GM12878 (cell line): ENCODE measurements around the gene NFAT5. TPM values are rescaled to one million over a fixed set of nuclear protein-coding genes. Genes with fewer than 3 reads are reported as not detected.

Experiments used
- ATAC-seq: fragments of 200-7000 bp; cut with Tn5 transposase; 3 replicates; pipeline ENCODE4 v1.9.1; 2020; ENCODE audit warnings: mild to moderate bottlenecking, moderate library complexity
- BruUV-seq: library from RNA; stranded (reverse); fragments of 400-500 nt; replicated peaks from 2 replicates; lab custom pipeline; 2021; lab: Mats Ljungman, UMichigan
- CTCF ChIA-PET: fragments of 300-600 bp; sonication (Branson Sonifier 250); formaldehyde crosslinking; extraction: SDS; loops from one replicate; lab custom pipeline; 2021; ENCODE audit warnings: inconsistent platforms; lab: Yijun Ruan, JAX
- POLR2A ChIA-PET: fragments of 350-600 bp; formaldehyde crosslinking; extraction: SDS; loops from one replicate; lab custom pipeline; 2021; ENCODE audit warnings: inconsistent platforms; lab: Charles Lee
- RAD21 ChIA-PET: fragments of 300-600 bp; sonication (Branson Sonifier 250); formaldehyde crosslinking; loops from one replicate; lab custom pipeline; 2023; ENCODE audit warnings: antibody characterized with exemption; ENCODE audit not compliant: unreplicated experiment; lab: Charles Lee
- SMC1A ChIA-PET: fragments of 300-600 bp; sonication (Branson Sonifier 250); formaldehyde crosslinking; loops from one replicate; lab custom pipeline; 2023; ENCODE audit not compliant: unreplicated experiment, uncharacterized antibody; lab: Charles Lee
- DNase-seq: peaks from one replicate; pipeline ENCODE4 v3.0.0-alpha.2; 2011; ENCODE audit warnings: low read depth, low spot score
- FAIRE-seq: peaks from 3 replicates; lab custom pipeline; 2011; peaks lifted over from hg19 to GRCh38; lab: Jason Lieb, UNC
- H2AFZ ChIP-seq: 2 replicates; pipeline ENCODE4 v1.6.0; 2011; ENCODE audit warnings: low read depth, low read length, control low read depth; ENCODE audit not compliant: control insufficient read depth
- H3K27ac ChIP-seq: 2 replicates; pipeline ENCODE4 v1.5.1; 2011; ENCODE audit warnings: control low read depth; ENCODE audit not compliant: control insufficient read depth, insufficient read depth
- H3K27me3 ChIP-seq, 2 experiments: replicated peaks in 1 of 2; 2 replicates each; pipeline versions ENCODE4 v1.6.0 to v1.6.1; 2011; ENCODE audit warnings: low read length in 1 of 2; ENCODE audit not compliant: control insufficient read depth in 2 of 2, insufficient read depth in 2 of 2
- H3K36me3 ChIP-seq, 2 experiments: 2 replicates each; pipeline ENCODE4 v1.5.1; 2011; ENCODE audit warnings: low read length in 1 of 2; ENCODE audit not compliant: control insufficient read depth in 2 of 2, insufficient read depth in 2 of 2
- H3K4me1 ChIP-seq: 2 replicates; pipeline ENCODE4 v1.6.1; 2011; ENCODE audit warnings: mild to moderate bottlenecking, low read length, moderate library complexity, mixed read lengths; ENCODE audit not compliant: control insufficient read depth, insufficient read depth
- H3K4me2 ChIP-seq: 2 replicates; pipeline ENCODE4 v1.6.0; 2011; ENCODE audit warnings: control low read depth; ENCODE audit not compliant: control insufficient read depth, insufficient read depth
- H3K4me3 ChIP-seq: fragments of 200-600 bp; sonication (generic); 2 replicates; pipeline ENCODE4 v1.5.1; 2016
- H3K79me2 ChIP-seq: 2 replicates; pipeline ENCODE4 v1.6.0; 2011; ENCODE audit warnings: low read length; ENCODE audit not compliant: control insufficient read depth, insufficient read depth
- H3K9ac ChIP-seq: 2 replicates; pipeline ENCODE4 v1.8.0; 2011; ENCODE audit warnings: low read length, control low read depth, mixed read lengths; ENCODE audit not compliant: control insufficient read depth, insufficient read depth
- H3K9me3 ChIP-seq: replicated peaks from 3 replicates; pipeline ENCODE4 v1.5.1; 2011; ENCODE audit warnings: mild to moderate bottlenecking, low read length; ENCODE audit not compliant: control insufficient read depth, insufficient read depth
- H4K20me1 ChIP-seq: 2 replicates; pipeline ENCODE4 v1.6.0; 2011; ENCODE audit not compliant: control insufficient read depth, insufficient read depth
- BMI1 ChIP-seq: fragments of 450-650 bp; IDR thresholded peaks from 2 replicates; pipeline ENCODE4 v1.6.1; 2016; ENCODE audit warnings: mild to moderate bottlenecking, moderate library complexity, borderline replicate concordance
- CHD1 ChIP-seq: IDR thresholded peaks from 2 replicates; pipeline ENCODE4 v1.6.1; 2012; ENCODE audit warnings: low read depth, low read length, improper control_type of control experiment
- EP300 ChIP-seq, 2 experiments: fragments of 150-350 bp in 1 of 2; IDR thresholded peaks; 2 replicates each; pipeline ENCODE4 v1.6.1; 2011 to 2012; ENCODE audit warnings: low read depth in 2 of 2, low read length in 2 of 2, borderline replicate concordance in 1 of 2, improper control_type of control experiment in 1 of 2, inconsistent platforms in 1 of 2; ENCODE audit not compliant: control insufficient read depth in 1 of 2
- HDAC2 ChIP-seq: fragments of 200-600 bp; sonication (generic); IDR thresholded peaks from 2 replicates; pipeline ENCODE4 v1.6.1; 2017
- MEF2B ChIP-seq: fragments of 450-650 bp; IDR thresholded peaks from 2 replicates; pipeline ENCODE4 v1.6.1; 2018; ENCODE audit warnings: mild to moderate bottlenecking, moderate library complexity; ENCODE audit not compliant: partially characterized antibody, poor library complexity, severe bottlenecking
- MTA2 ChIP-seq: fragments of 450-650 bp; IDR thresholded peaks from 2 replicates; pipeline ENCODE4 v1.6.1; 2016; ENCODE audit warnings: low read depth, mild to moderate bottlenecking, moderate library complexity
- MTA3 ChIP-seq: IDR thresholded peaks from 2 replicates; pipeline ENCODE4 v1.6.1; 2012; ENCODE audit warnings: low read length, inconsistent platforms, borderline replicate concordance
- NFYB ChIP-seq: IDR thresholded peaks from 2 replicates; pipeline ENCODE4 v1.6.1; 2011; ENCODE audit warnings: low read depth, mild to moderate bottlenecking, low read length, improper control_type of control experiment, moderate library complexity; ENCODE audit not compliant: insufficient read depth
- NR2C2 ChIP-seq: IDR thresholded peaks from 2 replicates; pipeline ENCODE4 v1.6.1; 2011; ENCODE audit warnings: borderline replicate concordance, low read depth; ENCODE audit not compliant: control insufficient read depth, insufficient read length
- RCOR1 ChIP-seq: conservative IDR thresholded peaks from 2 replicates; pipeline ENCODE4 v1.6.1; 2012; ENCODE audit warnings: low read depth, low read length, improper control_type of control experiment
- SMARCA5 ChIP-seq: fragments of 450-650 bp; IDR thresholded peaks from 2 replicates; pipeline ENCODE4 v1.6.1; 2017; ENCODE audit warnings: mild to moderate bottlenecking
- SREBF1 ChIP-seq: IDR thresholded peaks from 2 replicates; pipeline ENCODE4 v1.6.1; 2012; ENCODE audit warnings: mild to moderate bottlenecking, low read length
- STAT3 ChIP-seq: IDR thresholded peaks from 2 replicates; pipeline ENCODE4 v1.6.1; 2011; ENCODE audit warnings: low read depth, low read length, improper control_type of control experiment
- SUZ12 ChIP-seq: fragments of 200-600 bp; sonication (generic); IDR thresholded peaks from one replicate; pipeline ENCODE4 v1.6.1; 2018; ENCODE audit warnings: antibody characterized with exemption, mild to moderate bottlenecking; ENCODE audit not compliant: unreplicated experiment
- TCF3 ChIP-seq: IDR thresholded peaks from 2 replicates; pipeline ENCODE4 v1.6.1; 2012; ENCODE audit warnings: low read depth, mild to moderate bottlenecking, low read length, borderline replicate concordance; ENCODE audit not compliant: insufficient read depth
- YY1 ChIP-seq: IDR thresholded peaks from 2 replicates; pipeline ENCODE4 v1.6.1; 2011; ENCODE audit warnings: low read depth, mild to moderate bottlenecking, low read length
- ZNF24 ChIP-seq: fragments of 450-650 bp; IDR thresholded peaks from 2 replicates; pipeline ENCODE4 v1.6.1; 2017; ENCODE audit warnings: antibody characterized with exemption, mild to moderate bottlenecking
- ZSCAN29 ChIP-seq: fragments of 450-650 bp; IDR thresholded peaks from 2 replicates; pipeline ENCODE4 v1.6.1; 2017; ENCODE audit warnings: mild to moderate bottlenecking, moderate library complexity
- WGBS: methylation state at CpG from one replicate; pipeline ENCODE4 v1.1.6; 2016; ENCODE audit warnings: low lambda C conversion rate; ENCODE audit not compliant: insufficient replicate concordance, insufficient coverage; ENCODE audit errors: missing lambda C conversion rate; 5-methylcytosine and 5-hydroxymethylcytosine counted together
- in situ Hi-C: fragments of 300-500 bp; cut with MboI; formaldehyde crosslinking; loops from 9 replicates; pipeline ENCODE4 v1.14.3; 2018; ENCODE audit warnings: mixed read lengths
- intact Hi-C: fragments of 100-400 bp; cut with micrococcal nuclease; formaldehyde crosslinking; loops from one replicate; pipeline ENCODE4 v1.14.2; 2022; ENCODE audit not compliant: unreplicated experiment
- polyA plus RNA-seq, 11 experiments: library from polyadenylated mRNA; depleted of rRNA in 4 of 11; unstranded in 6 of 11; stranded (reverse) in 5 of 11; fragments of >200 nt; fragmentation: Nextera tagmentation in 4 of 11; fragmentation: Illumina TruSeq in 1 of 11; extraction: Ambion mirVana in 4 of 11; extraction: Trizol in 1 of 11; gene quantifications; 1 replicate in 1 of 11; 2 replicates in 10 of 11; pipeline versions ENCODE4 v1.2.1 to v1.2.3, GENCODE V29; 2011 to 2016; ENCODE audit warnings: inconsistent platforms in 2 of 11, missing spikeins in 2 of 11, low read depth in 1 of 11
- total RNA-seq, 4 experiments: library from RNA; depleted of rRNA in 3 of 4; stranded (reverse); fragments of >200 nt in 3 of 4; fragmentation: Illumina TruSeq in 1 of 4; extraction: Trizol in 1 of 4; gene quantifications; 2 replicates each; pipeline versions ENCODE4 v1.2.1 to v1.2.3, GENCODE V29; 2013 to 2021
- TF ChIP-seq, protein P1 (sequence below): fragments of 150-350 bp; IDR thresholded peaks from 2 replicates; pipeline ENCODE4 v1.6.1; 2016; ENCODE audit warnings: low read depth, low read length
- TF ChIP-seq, protein P2 (sequence below): IDR thresholded peaks from 2 replicates; pipeline ENCODE4 v1.6.1; 2011; ENCODE audit warnings: borderline replicate concordance, low read depth, mild to moderate bottlenecking, moderate library complexity, mixed read lengths, low read length; ENCODE audit not compliant: insufficient read depth; ENCODE audit errors: extremely low read length

Gene NFAT5
- total and polyA plus RNA-seq, 10 of the 15 experiments (the other 5 are each of a cell fraction or from before 2014, with no cell fraction given), result 0.58 to 31.5 (median 12.7) TPM

DNA sequence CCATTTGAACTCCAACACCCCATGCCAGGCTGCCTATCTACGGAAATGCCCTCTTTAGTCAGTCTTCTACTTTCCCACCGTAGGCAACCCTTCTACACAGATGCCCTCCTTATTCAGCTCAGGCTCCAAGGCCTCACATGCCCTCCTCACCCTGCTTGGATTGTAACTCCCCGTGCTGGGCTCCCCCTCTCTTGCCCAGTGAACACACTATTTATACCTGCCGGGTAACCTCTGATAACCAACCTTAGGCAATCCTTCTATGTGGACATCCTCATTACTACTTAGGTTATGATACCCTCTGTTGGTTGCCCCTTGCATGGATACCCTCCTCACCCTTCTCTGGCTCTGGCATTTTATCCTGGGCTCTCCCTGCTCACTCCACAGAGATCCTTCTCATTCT is 50.3 kb downstream of the NFAT5 start:
- ChIA-PET RAD21 (no interaction called here), POLR2A (no interaction called here), CTCF (no interaction called here), SMC1A (no interaction called here)
- Histone ChIP-seq H3K4me3 (no peak overlapping the region), H3K9ac (no peak overlapping the region), H3K27ac (no peak overlapping the region), H3K27me3 (no peaks in the 10 kb centered on the region), H3K9me3 (no peaks in the 10 kb centered on the region), H3K36me3 (peaks cover 5 to 11% of the 10 kb centered on the region in 2 experiments; a peak in 3 of 4 replicates), H3K79me2 (peaks cover 67% of the 10 kb centered on the region), H3K4me1 (peaks cover 13% of the 10 kb centered on the region), H2AFZ (no peak overlapping the region), H3K4me2 (no peak overlapping the region), H4K20me1 (no peaks in the 10 kb centered on the region; the same call in 1 of the 2 replicates)
- no peak for FAIRE-seq
- no TSS peak for BruUV-seq
- in situ Hi-C loops (no loop called here), intact Hi-C loops (no loop called here)
- no peak for ATAC-seq
- TF ChIP-seq EP300 (IDR thresholded peaks at IDR 0.05; ENCODE audit: borderline replicate concordance in 1 of 2, control insufficient read depth in 1 of 2, low read depth in 2 of 2, low read length in 2 of 2), result no peak
- TF ChIP-seq TCF3, result no peak
- no peak for TF ChIP-seq MTA2
- TF ChIP-seq NFYB, result no peak
- TF ChIP-seq, protein P1, sequence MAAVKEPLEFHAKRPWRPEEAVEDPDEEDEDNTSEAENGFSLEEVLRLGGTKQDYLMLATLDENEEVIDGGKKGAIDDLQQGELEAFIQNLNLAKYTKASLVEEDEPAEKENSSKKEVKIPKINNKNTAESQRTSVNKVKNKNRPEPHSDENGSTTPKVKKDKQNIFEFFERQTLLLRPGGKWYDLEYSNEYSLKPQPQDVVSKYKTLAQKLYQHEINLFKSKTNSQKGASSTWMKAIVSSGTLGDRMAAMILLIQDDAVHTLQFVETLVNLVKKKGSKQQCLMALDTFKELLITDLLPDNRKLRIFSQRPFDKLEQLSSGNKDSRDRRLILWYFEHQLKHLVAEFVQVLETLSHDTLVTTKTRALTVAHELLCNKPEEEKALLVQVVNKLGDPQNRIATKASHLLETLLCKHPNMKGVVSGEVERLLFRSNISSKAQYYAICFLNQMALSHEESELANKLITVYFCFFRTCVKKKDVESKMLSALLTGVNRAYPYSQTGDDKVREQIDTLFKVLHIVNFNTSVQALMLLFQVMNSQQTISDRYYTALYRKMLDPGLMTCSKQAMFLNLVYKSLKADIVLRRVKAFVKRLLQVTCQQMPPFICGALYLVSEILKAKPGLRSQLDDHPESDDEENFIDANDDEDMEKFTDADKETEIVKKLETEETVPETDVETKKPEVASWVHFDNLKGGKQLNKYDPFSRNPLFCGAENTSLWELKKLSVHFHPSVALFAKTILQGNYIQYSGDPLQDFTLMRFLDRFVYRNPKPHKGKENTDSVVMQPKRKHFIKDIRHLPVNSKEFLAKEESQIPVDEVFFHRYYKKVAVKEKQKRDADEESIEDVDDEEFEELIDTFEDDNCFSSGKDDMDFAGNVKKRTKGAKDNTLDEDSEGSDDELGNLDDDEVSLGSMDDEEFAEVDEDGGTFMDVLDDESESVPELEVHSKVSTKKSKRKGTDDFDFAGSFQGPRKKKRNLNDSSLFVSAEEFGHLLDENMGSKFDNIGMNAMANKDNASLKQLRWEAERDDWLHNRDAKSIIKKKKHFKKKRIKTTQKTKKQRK, result no peak
- no peak for TF ChIP-seq YY1
- no peak for TF ChIP-seq MEF2B
- no peak for TF ChIP-seq STAT3
- no peak for TF ChIP-seq NR2C2
- no peak for TF ChIP-seq SREBF1
- no peak for TF ChIP-seq ZNF24
- no peak for TF ChIP-seq MTA3
- no peak for TF ChIP-seq HDAC2
- TF ChIP-seq CHD1, result no peak
- no peak for TF ChIP-seq SUZ12
- TF ChIP-seq RCOR1, result no peak
- no peak for TF ChIP-seq BMI1
- TF ChIP-seq ZSCAN29, result no peak
- no peak for TF ChIP-seq SMARCA5
- TF ChIP-seq, protein P2, sequence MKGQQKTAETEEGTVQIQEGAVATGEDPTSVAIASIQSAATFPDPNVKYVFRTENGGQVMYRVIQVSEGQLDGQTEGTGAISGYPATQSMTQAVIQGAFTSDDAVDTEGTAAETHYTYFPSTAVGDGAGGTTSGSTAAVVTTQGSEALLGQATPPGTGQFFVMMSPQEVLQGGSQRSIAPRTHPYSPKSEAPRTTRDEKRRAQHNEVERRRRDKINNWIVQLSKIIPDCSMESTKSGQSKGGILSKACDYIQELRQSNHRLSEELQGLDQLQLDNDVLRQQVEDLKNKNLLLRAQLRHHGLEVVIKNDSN, result no peak
- WGBS, result 80% methylated on average over 4 of the region's 4 CpGs
- no peak for DNase-seq
